SIG-M5 treated with dmso at 0.1 percent for 504 hours (cell line): ENCODE results near the gene VCAN.

ENCODE experiments used
- DNase-seq: peaks from one replicate; lab custom pipeline; 2025; ENCODE audit not compliant: unreplicated experiment; lab: John Stamatoyannopoulos, UW

The VCAN gene

GRCh38 chr5:83559118-83559785, 87.7 kb downstream of the VCAN start:
- DNase-seq = no peak

DNA sequence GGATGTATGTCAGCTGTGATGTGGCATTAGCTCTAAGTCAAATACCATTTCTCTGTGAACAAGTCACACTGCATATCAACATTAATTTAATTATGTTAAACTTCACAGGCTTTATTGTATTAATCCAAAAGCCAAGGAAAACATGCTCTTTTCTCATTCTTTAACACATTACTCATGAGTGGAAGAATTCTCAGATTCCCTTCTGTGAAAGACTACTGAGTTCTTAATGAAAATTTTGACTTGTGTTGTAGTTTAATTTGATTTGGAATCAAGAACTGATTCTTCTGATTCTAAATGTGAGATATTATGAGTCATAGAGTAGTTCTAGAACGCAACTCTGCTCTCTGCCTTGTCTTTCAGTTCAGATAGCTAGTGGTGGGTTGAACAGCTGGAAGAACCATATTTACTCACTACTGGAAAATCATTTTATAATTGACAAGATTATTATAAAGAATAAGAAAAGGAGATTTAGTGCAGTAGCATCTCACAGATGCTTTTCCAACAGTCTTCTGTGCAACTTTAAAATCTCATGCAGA, 90.6 kb downstream of the VCAN start:
- DNase-seq = no peak

DNA sequence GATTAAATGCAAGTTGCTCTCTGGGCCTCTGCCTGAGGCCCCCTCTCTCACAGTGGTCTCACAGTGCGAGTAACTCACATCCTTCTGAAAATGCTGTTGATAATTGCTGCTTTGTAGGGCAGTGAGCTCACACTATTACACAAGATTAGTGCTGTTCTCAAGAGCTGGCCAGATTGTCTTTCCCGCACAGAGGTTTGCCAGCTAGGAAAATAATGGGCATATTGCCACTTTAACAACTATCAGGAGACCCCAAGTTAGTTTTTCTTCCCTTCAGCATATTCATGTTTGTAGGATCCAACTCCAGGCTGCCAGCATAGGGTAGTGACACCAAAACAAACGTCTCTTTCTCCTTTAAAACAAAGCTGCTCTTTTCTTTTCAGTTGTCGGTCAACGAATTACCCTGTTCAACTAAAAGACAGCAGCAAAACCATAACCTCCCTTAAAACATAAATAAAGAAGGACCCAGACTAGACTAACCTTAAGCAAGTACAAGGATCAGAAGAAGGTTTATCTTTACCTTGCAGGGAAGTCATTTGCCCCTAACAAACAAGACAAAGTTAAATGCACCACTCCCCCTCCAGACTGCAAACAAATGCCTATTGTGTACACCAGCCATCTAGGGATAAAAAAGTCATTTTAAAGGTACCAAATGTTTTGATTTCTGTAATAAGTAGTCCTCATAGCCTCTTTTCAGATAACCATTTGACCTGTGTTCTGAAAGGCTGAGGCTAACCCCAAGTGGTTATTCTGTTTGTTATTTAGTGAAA, 91.4 kb downstream of the VCAN start:
- DNase-seq = no peak

DNA sequence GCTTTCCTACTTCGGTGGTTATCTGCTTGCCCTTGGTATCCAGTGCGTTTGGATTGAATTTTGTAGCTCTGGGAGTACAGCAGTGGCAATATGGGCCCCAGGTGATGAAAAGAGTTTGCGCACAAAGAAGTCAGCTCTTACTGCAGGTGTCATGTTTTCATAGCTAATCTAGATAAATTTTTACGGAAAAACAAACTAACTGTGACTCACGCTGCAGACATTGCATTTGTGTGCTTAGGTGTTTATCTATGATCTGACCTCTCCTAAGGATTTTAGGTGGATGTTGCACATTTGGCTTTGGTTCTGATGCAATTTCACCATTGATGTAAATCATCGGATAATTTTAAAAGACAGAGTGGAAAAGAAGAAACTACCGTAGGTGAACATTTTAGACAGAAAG, 92.1 kb downstream of the VCAN start:
- DNase-seq = peak; percentile 36

DNA sequence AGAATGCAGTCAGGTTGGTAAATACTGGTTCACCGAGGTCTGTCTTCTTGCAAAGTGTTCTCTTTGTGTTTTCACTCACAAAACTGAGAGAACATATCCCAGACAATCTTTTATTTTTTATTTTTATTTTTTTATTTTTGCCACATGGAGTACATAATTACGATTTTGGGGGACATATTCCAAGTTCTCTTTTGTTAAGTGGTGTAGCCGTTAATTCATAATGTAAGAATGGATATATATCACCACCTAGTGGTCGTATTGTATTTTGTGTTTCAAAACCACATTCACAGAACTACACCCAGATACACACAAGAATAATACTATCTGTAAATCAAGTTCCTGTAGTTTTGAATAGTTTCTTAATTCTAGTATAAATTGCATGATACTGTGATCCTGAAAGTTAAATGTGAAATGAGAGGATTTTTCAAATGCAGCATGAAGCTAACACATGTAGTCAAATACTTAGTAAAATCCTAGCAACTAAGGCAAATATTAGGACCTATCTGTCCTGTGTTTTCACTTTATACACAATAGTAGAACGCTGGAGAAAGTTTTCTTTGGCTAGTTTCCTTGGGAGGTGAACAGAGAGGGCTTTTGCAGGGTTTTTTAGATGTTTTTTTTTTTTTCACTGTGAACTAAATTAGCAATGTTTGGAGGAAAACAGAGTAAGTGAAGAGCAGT, 92.7 kb downstream of the VCAN start:
- DNase-seq = peak; percentile 58

DNA sequence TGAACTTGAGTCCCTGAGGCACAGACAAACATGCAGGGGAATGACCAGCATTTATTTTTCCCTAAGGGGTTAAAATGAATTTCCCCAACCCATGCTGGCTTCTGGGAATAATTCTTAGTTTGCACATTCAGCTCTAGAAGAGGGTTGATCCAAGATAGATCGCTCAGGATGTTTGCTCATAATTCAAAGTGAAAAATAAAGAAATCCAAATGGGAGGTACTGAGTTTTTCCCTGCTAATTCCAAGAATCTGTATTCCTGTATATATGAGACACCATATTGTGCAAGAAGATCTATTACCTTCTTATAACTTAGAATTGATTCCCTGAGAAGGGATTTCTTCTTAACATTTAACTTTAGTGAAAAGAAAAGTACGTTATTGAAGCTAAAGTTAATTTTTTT, 96.2 kb downstream of the VCAN start:
- no peak for DNase-seq

- DNase-seq = peak; percentile 7
These were observed 96.6 kb downstream of the VCAN start for GRCh38 chr5:83568186-83568585.

GRCh38 chr5:83570916-83571315, 99.4 kb downstream of the VCAN start:
- DNase-seq = no peak

DNA sequence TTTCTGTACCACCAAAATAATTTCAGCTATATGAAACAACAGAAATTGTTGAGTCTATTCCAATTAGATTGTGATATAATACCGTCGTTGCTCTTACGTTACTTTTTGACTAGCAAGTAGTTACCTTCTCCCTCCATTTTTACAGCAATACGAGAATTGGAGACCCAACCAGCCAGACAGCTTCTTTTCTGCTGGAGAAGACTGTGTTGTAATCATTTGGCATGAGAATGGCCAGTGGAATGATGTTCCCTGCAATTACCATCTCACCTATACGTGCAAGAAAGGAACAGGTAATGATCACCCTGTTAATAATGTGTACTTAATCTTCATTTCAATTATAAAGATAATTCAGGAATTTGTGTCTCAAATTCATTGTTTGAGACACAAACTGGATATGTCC, 100.7 kb downstream of the VCAN start:
- no peak for DNase-seq

- DNase-seq = no peak
These were observed 104.8 kb downstream of the VCAN start for GRCh38 chr5:83576341-83576740.

DNA sequence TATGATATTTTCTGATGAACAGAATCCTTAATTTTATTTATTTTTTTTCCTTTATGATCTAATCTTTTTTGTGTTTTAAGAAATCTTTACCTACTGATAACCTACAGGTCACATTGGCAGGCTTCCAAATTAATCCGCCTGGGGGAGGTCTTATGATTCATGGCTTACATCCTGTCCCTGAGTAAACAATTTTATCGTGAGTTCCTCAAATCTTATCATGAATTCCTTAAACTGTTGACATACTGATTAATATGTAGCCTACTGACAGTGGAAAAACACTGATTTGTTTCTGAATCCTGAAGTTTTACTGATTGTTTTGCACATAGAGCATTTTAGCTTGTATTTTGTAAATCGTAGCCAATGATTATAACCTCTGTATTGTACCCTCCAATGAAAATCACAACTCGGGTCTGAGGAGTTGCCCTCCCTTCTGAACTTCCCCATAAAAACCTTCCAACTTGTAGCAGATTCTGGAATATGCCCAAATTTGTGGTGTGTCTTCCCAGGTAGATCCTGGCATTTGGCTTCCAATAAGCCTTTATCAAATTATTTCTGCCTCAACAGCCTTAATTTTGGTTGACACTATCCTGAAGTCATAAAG, 105.6 kb downstream of the VCAN start:
- no peak for DNase-seq

DNA sequence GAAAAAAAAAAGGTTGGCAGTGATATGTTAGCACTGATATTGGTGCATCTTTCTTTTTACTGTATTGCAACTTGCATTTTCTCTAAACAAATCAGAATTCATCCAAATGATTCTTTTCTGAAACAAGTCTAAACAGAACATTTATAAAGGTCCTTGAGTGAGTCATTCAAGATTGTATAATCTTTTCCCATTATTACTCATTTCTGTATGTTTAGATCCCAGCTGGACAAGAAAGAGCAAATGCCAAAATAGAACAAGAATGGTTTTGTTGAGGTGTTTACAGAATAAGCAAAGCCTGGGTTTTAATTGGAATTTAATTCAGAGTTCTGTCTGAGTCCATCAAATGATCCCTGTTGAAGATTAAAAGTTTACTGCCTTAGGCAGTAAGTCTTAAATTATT, 112.3 kb downstream of the VCAN start:
- no peak for DNase-seq

DNA sequence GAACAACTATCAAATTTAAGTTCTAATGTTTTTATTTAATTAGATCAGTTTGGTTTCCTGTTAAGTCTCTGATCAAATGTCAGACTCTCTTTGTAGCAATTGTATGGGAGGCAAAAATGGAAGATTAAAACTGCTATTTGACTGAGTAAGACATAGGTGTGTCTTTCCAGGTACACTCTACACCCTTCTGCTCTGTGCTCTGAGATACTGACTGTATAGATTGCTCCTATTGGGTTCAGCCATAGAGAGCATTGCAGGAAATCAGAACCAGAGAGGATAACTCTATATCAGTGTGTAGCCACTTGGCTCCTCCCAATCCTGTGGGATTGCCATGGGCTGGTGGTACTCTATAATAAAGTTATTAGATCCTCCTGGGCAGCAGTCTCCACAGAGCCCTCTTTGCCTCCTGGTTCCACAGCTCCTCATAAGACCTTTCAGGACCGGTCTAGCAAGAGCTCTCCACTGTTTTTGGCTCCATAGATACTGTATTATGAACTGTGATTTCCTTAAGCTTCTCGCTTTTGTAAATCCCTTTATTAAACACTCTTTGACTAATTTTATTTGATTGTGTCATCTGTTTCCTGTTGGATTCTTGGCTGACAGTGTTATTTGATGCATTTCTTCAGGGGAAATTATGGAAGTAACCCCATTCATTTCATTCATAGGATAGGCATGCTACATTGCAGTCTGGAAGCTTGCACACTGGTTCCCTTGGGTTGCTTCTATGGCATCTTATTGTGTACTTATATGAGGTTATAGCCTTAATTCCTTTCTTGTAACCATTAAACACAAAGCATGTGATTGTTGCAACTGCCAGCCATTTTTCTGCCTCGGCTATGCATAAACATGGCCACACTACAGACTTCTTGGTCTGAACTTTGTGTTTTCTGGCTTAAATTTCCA, 115.6 kb downstream of the VCAN start:
- DNase-seq = no peak

- DNase-seq = no peak
These were observed 118.2 kb downstream of the VCAN start for GRCh38 chr5:83589786-83590185.

DNA sequence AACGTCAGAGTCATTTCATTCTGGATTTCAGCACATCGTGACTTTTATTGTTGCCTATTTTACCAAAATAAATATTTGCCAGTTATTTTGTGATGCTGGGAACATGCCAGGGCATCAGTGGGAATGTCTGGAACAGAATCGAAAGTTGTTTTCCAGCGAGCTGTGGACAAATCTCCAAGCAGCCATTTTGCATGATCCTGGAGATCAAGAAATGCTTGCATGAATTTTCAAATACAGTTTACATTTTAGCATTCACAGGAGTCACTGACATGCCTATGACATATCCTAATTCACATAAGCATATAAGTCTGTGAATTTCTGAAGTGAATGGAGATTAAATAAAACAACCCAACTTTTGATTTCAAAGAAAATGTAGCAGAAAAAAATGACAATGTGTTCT, 119.4 kb downstream of the VCAN start:
- DNase-seq = no peak

GRCh38 chr5:83595217-83595616, 123.7 kb downstream of the VCAN start:
- DNase-seq = peak; percentile 8

DNA sequence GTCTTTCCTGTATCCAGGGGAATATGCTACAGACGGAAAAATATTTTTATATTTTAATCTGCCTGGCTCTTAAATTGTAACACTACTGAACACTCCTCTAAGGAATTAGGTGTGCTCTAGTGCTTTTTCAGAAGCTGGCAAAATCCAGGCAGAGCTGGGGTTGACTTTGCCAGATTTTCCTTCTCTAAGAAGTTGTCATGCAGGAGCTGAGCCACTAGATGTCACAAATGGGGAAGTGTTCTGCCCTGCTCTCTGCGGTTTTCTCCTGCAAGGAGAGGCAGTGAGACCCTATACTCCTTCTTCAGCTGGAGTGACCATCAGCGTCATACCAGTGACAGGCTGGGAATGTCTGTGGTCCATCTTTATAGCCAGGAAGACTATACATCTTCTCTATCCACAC, 136.6 kb downstream of the VCAN start:
- peak; percentile 72 for DNase-seq

DNA sequence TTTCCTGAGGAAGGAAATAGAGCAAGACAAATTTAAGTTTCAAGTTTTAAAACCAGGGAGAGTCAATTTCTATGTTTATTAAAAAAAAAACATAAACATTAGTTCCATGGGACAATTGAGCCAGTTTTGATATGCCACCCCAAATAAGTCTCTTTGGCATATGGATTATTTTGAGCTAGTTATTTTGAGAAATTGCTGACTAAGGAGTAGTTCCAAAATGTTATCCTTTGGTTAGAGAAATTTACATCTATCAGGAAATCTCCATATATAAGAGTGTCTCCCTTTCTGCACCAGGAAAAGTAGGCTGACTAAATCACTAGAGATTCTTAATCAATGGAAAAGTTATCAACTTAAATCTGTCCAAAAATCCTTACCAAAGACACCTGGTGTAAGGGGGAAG, 143.3 kb downstream of the VCAN start:
- no peak for DNase-seq

GRCh38 chr5:83628360-83628759, 156.8 kb downstream of the VCAN start:
- no peak for DNase-seq
